ENCODE results near the gene IKZF3.
"Not testable (repeated sequence)": the region's sequence is repeated elsewhere in the genome, so short reads cannot be mapped to it uniquely, and the experiment has no call there.

Gene IKZF3

DNA sequence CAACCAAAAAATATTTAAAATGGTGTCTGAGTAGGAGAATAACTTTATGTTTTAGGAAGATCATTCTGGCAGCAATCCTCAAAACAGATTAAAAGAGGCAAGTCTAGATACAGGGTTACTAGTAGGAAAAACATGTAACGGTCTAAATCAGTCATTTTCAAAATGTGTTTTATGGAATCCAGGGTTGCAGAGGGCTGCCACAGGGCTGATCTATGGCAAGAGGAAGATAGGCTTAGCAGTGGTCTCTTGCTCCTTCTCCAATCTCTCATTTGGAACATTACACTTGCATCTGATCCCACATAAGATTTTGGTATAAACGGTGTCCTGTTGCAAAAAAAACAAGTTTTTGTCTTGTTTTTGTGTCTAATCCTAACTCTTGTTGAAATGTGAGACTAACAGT is 9.2 kb downstream of the IKZF3 start:
- Histone ChIP-seq H3K9me3 (ENCODE audit: insufficient read depth, low read length, severe bottlenecking) (no peaks in the 10 kb centered on the region), H3K4me2 (ENCODE audit: insufficient read depth, low read length) (no peak overlapping the region), H3K4me3 (ENCODE audit: low read depth in 1 of 2, low read length in 2 of 2) (no peak overlapping the region), H3K27me3 (ENCODE audit: insufficient read depth, low read length, poor library complexity) (peaks cover 3% of the 10 kb centered on the region), H3K36me3 (ENCODE audit: insufficient read depth, low read length) (no peaks in the 10 kb centered on the region), H3K4me1 (ENCODE audit: insufficient read depth, low read length) (no peaks in the 10 kb centered on the region), H2AFZ (ENCODE audit: low read depth, low read length) (no peak overlapping the region), H3K9ac (ENCODE audit: low read depth, low read length) (no peak overlapping the region), H4K20me1 (ENCODE audit: insufficient read depth, low read length) (no peaks in the 10 kb centered on the region), H3K27ac (ENCODE audit: low read length) (no peak overlapping the region), H3K79me2 (ENCODE audit: insufficient read depth, low read length) (no peaks in the 10 kb centered on the region)
- TF ChIP-seq EZH2 (IDR thresholded peaks at IDR 0.05; ENCODE audit: borderline replicate concordance, low read depth, low read length, severe bottlenecking): no peak
- no peak for TF ChIP-seq CTCF (IDR thresholded peaks at IDR 0.05; ENCODE audit: borderline replicate concordance, extremely low read depth, low read length, poor library complexity, severe bottlenecking)
- ATAC-seq (ENCODE audit: insufficient read depth, low read depth): no peak
- no peak for DNase-seq

DNA sequence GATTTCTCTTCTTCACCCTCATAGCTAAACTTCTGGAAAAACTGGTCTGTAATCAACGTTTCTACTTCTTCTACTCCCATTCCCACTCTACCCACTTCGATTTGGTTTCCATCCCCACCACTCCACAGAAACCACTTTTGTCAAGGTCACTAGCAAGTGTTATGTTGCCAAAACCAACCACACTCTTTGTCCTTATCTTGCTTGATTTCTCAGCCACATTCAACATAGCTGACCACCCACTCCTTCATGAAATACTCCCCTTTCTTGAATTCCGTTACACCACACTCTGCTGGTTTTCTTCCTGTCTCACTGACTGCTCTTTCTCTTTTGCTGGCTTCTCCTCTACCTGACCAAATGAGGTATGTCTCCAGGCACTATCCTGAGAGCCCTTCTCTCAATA is 11.9 kb downstream of the IKZF3 start:
- H3K4me3 ChIP-seq (ENCODE audit: low read depth in 1 of 2, low read length in 2 of 2): no peak overlapping the region
- no peak overlapping the region for H3K27ac ChIP-seq (ENCODE audit: low read length)
- ATAC-seq (ENCODE audit: insufficient read depth, low read depth) (no peak), DNase-seq (no peak)
- no peaks in the 10 kb centered on the region for H4K20me1 ChIP-seq (ENCODE audit: insufficient read depth, low read length)
- peaks cover 11% of the 10 kb centered on the region for H3K27me3 ChIP-seq (ENCODE audit: insufficient read depth, low read length, poor library complexity)
- H3K36me3 ChIP-seq (ENCODE audit: insufficient read depth, low read length): no peaks in the 10 kb centered on the region
- no peaks in the 10 kb centered on the region for H3K79me2 ChIP-seq (ENCODE audit: insufficient read depth, low read length)
- no peaks in the 10 kb centered on the region for H3K4me1 ChIP-seq (ENCODE audit: insufficient read depth, low read length)
- H3K9ac ChIP-seq (ENCODE audit: low read depth, low read length): no peak overlapping the region
- H2AFZ ChIP-seq (ENCODE audit: low read depth, low read length): no peak overlapping the region
- no peak overlapping the region for H3K4me2 ChIP-seq (ENCODE audit: insufficient read depth, low read length)
- no peak for TF ChIP-seq EZH2 (IDR thresholded peaks at IDR 0.05; ENCODE audit: borderline replicate concordance, low read depth, low read length, severe bottlenecking)
- TF ChIP-seq CTCF (IDR thresholded peaks at IDR 0.05; ENCODE audit: borderline replicate concordance, extremely low read depth, low read length, poor library complexity, severe bottlenecking): no peak
- no peaks in the 10 kb centered on the region for H3K9me3 ChIP-seq (ENCODE audit: insufficient read depth, low read length, severe bottlenecking)

DNA sequence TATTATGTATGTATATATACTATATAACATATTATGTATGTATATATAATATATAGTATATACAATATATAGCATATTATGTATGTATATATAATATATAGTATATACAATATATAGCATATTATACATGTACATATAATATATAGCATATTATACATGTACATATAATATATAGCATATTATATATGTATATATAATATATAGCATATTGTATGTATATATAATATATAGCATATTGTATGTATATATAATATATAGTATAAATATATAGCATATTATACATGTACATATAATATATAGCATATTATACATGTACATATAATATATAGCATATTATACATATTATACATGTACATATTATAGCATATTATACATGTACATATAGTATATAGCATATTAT is 13.9 kb downstream of the IKZF3 start:
- not testable (repeated sequence) for H3K36me3 ChIP-seq (ENCODE audit: insufficient read depth, low read length); H3K9ac ChIP-seq (ENCODE audit: low read depth, low read length); H4K20me1 ChIP-seq (ENCODE audit: insufficient read depth, low read length); ATAC-seq (ENCODE audit: insufficient read depth, low read depth); H3K27ac ChIP-seq (ENCODE audit: low read length); DNase-seq; H3K4me3 ChIP-seq (ENCODE audit: low read depth in 1 of 2, low read length in 2 of 2); H3K9me3 ChIP-seq (ENCODE audit: insufficient read depth, low read length, severe bottlenecking); H3K4me1 ChIP-seq (ENCODE audit: insufficient read depth, low read length); H3K4me2 ChIP-seq (ENCODE audit: insufficient read depth, low read length); H2AFZ ChIP-seq (ENCODE audit: low read depth, low read length); H3K79me2 ChIP-seq (ENCODE audit: insufficient read depth, low read length)
- H3K27me3 ChIP-seq (ENCODE audit: insufficient read depth, low read length, poor library complexity): peaks cover 11% of the 10 kb centered on the region

- no peak for DNase-seq
- Histone ChIP-seq H3K9ac (ENCODE audit: low read depth, low read length) (no peak overlapping the region), H3K9me3 (ENCODE audit: insufficient read depth, low read length, severe bottlenecking) (no peaks in the 10 kb centered on the region), H3K36me3 (ENCODE audit: insufficient read depth, low read length) (no peaks in the 10 kb centered on the region), H3K79me2 (ENCODE audit: insufficient read depth, low read length) (no peaks in the 10 kb centered on the region), H3K4me2 (ENCODE audit: insufficient read depth, low read length) (no peak overlapping the region), H3K27me3 (ENCODE audit: insufficient read depth, low read length, poor library complexity) (peaks cover 11% of the 10 kb centered on the region), H3K27ac (ENCODE audit: low read length) (no peak overlapping the region), H2AFZ (ENCODE audit: low read depth, low read length) (no peak overlapping the region), H4K20me1 (ENCODE audit: insufficient read depth, low read length) (no peaks in the 10 kb centered on the region), H3K4me1 (ENCODE audit: insufficient read depth, low read length) (no peaks in the 10 kb centered on the region), H3K4me3 (ENCODE audit: low read depth in 1 of 2, low read length in 2 of 2) (no peak overlapping the region)
- no peak for ATAC-seq (ENCODE audit: insufficient read depth, low read depth)
- TF ChIP-seq EZH2 (IDR thresholded peaks at IDR 0.05; ENCODE audit: borderline replicate concordance, low read depth, low read length, severe bottlenecking) (no peak), CTCF (IDR thresholded peaks at IDR 0.05; ENCODE audit: borderline replicate concordance, extremely low read depth, low read length, poor library complexity, severe bottlenecking) (no peak)
Measured at GRCh38 chr17:39848600-39848999, 15.5 kb downstream of the IKZF3 start.
